K562 (cell line): Measurements from ENCODE around the gene FARP2. TPM values are rescaled to one million over a fixed set of nuclear protein-coding genes. Genes with fewer than 3 reads are reported as not detected.

Source experiments
- ADNP ChIP-seq: fragments of 200-800 bp; sonication (Bioruptor generic); IDR thresholded peaks from 2 replicates; pipeline ENCODE4 v1.6.1; 2016; ENCODE audit warnings: missing genetic modification characterization, missing compliant biosample characterization
- ARID2 ChIP-seq: fragments of 450-650 bp; IDR thresholded peaks from 2 replicates; pipeline ENCODE4 v1.6.1; 2017; ENCODE audit warnings: antibody characterized with exemption, mild to moderate bottlenecking
- BCL6 ChIP-seq: fragments of 250-450 bp; sonication (Bioruptor Pico); IDR thresholded peaks from 2 replicates; pipeline ENCODE4 v1.4.0; 2020
- CHD1 ChIP-seq: fragments of 200-600 bp; sonication (generic); IDR thresholded peaks from one replicate; pipeline ENCODE4 v1.6.1; 2012; ENCODE audit warnings: mild to moderate bottlenecking, moderate library complexity, low read length, inconsistent platforms
- CHD2 ChIP-seq: IDR thresholded peaks from 2 replicates; pipeline ENCODE4 v1.6.1; 2011; ENCODE audit warnings: low read depth, low read length
- EWSR1 ChIP-seq: fragments of 450-650 bp; IDR thresholded peaks from 2 replicates; pipeline ENCODE4 v1.6.1; 2018; ENCODE audit warnings: borderline replicate concordance, mild to moderate bottlenecking, low read depth, moderate library complexity; ENCODE audit not compliant: partially characterized antibody
- FOXA1 ChIP-seq: fragments of 450-650 bp; IDR thresholded peaks from 2 replicates; pipeline ENCODE4 v1.6.1; 2016; ENCODE audit warnings: mild to moderate bottlenecking, borderline replicate concordance
- FUS ChIP-seq: fragments of 200-400 bp; formaldehyde crosslinking; optimal IDR thresholded peaks from 2 replicates; pipeline ENCODE3; 2017; ENCODE audit warnings: low read depth, low read length
- MCM2 ChIP-seq: fragments of 450-650 bp; IDR thresholded peaks from 2 replicates; pipeline ENCODE4 v1.6.1; 2017; ENCODE audit warnings: low read depth, mild to moderate bottlenecking
- NCOA2 ChIP-seq, 2 experiments: fragments of 450-650 bp; IDR thresholded peaks; 2 replicates each; pipeline ENCODE4 v1.6.1; 2018; ENCODE audit warnings: mild to moderate bottlenecking in 2 of 2, moderate library complexity in 1 of 2; ENCODE audit not compliant: partially characterized antibody in 2 of 2
- NONO ChIP-seq, 2 experiments: fragments of 200-400 bp in 1 of 2; fragments of 450-650 bp in 1 of 2; formaldehyde crosslinking in 1 of 2; IDR thresholded peaks; 2 replicates each; pipeline ENCODE4 v1.6.1; 2017; ENCODE audit warnings: low read depth in 2 of 2, mild to moderate bottlenecking in 2 of 2, moderate library complexity in 2 of 2, low read length in 1 of 2
- POLR2AphosphoS5 ChIP-seq: IDR thresholded peaks from 2 replicates; pipeline ENCODE4 v1.6.1; 2011; ENCODE audit warnings: mild to moderate bottlenecking, low read depth, low read length, moderate library complexity; ENCODE audit not compliant: control insufficient read depth, insufficient read depth
- ZNF224 ChIP-seq: sonication (generic); formaldehyde crosslinking; IDR thresholded peaks from 2 replicates; pipeline ENCODE4 v1.8.0; 2022; ENCODE audit warnings: mild to moderate bottlenecking, missing genetic modification reagents
- ZNF408 ChIP-seq: fragments of 250-450 bp; sonication (Bioruptor Pico); IDR thresholded peaks from 2 replicates; pipeline ENCODE4 v1.4.0; 2020; ENCODE audit warnings: low read depth, mild to moderate bottlenecking, moderate library complexity
- ZNF583 ChIP-seq: fragments of 250-450 bp; sonication (Bioruptor Pico); IDR thresholded peaks from 2 replicates; pipeline ENCODE4 v1.4.0; 2020
- polyA plus RNA-seq, 8 experiments: library from polyadenylated mRNA; depleted of rRNA in 4 of 8; stranded (reverse) in 5 of 8; unstranded in 3 of 8; fragments of >200 nt; fragmentation: Nextera tagmentation in 2 of 8; fragmentation: Illumina TruSeq in 1 of 8; extraction: Ambion mirVana in 2 of 8; extraction: Trizol in 1 of 8; gene quantifications; 2 replicates each; pipeline versions ENCODE4 v1.2.1 to v1.2.3, GENCODE V29; 2011 to 2014; ENCODE audit warnings: inconsistent platforms in 1 of 8, missing spikeins in 1 of 8
- total RNA-seq, 7 experiments: library from RNA; depleted of rRNA in 6 of 7; stranded (reverse); fragments of >200 nt in 6 of 7; fragmentation: Illumina TruSeq in 2 of 7; extraction: Trizol in 2 of 7; gene quantifications; 2 replicates each; pipeline versions ENCODE4 v1.2.1 to v1.2.3, GENCODE V29; 2011 to 2021; ENCODE audit warnings: low replicate concordance in 1 of 7
- TF ChIP-seq, protein P1 (sequence below): fragments of 250-450 bp; sonication (Bioruptor Pico); IDR thresholded peaks from 2 replicates; pipeline ENCODE4 v1.4.0; 2020; ENCODE audit warnings: mild to moderate bottlenecking, moderate library complexity
- TF ChIP-seq, protein P2 (sequence below): fragments of 250-450 bp; sonication (Bioruptor Pico); IDR thresholded peaks from 2 replicates; pipeline ENCODE4 v1.5.0; 2020; ENCODE audit warnings: mild to moderate bottlenecking, borderline replicate concordance
- TF ChIP-seq, protein P3 (sequence below): fragments of 250-450 bp; sonication (Bioruptor Pico); IDR thresholded peaks from 2 replicates; pipeline ENCODE4 v1.4.0; 2020

Gene FARP2
- total and polyA plus RNA-seq, 9 of the 15 experiments (the other 6 are each of a cell fraction or from before 2014, with no cell fraction given) = 4.1 to 38.1 (median 21.1) TPM

DNA sequence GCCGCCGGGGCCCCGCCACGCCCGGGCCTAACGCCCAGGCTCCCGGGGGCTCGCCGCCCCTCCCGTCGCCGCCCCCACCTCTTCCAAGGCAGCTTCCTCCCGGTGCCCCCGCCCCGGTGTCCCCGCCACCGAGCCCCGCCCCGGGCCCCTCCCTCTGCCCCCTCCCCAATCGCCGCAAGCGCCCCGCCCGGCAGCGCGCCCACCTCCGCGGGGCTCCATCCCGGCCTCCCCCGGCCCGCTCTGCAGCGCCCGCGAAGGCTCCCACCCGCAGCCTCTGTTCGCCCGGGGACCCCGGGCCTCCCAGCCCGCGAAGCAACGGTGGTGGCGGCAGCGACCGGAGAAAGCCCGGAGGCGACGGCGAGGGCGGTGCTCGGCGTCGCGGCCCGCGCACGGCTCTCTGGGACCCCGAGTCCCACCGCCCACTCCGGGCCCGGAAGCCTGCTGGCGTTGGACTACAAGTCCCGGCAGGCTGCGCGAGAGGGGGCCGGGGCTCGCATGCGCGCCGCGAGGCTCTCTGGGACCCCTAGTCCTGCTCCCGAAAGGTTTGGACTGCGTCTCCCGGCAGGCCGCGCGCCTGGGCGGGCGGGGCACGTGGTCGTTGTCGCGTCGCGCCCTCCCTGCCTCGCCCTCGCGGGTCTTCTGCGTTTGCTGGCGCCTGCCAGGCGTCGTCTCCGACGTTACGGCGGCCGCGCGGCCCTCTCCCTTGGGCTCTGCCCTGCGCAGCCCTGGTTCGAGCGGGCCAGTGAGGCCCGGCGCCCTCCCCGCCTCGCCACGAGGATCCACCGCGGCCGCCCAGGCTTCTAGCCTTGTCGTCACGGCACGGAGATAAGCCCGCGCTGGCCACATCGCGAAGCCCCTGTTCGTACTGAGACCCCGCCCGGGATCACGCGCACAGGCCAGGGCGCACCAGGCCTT is 152.4 kb downstream of the FARP2 start, which contains the start of gene STK25 (continued):
- TF ChIP-seq, protein P1, sequence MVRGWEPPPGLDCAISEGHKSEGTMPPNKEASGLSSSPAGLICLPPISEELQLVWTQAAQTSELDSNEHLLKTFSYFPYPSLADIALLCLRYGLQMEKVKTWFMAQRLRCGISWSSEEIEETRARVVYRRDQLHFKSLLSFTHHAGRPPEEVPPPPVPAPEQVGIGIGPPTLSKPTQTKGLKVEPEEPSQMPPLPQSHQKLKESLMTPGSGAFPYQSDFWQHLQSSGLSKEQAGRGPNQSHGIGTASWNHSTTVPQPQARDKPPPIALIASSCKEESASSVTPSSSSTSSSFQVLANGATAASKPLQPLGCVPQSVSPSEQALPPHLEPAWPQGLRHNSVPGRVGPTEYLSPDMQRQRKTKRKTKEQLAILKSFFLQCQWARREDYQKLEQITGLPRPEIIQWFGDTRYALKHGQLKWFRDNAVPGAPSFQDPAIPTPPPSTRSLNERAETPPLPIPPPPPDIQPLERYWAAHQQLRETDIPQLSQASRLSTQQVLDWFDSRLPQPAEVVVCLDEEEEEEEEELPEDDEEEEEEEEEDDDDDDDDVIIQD = no peak
- TF ChIP-seq POLR2AphosphoS5 = 0 out of 2 replicates have a peak, but pooled peaks have one; percentile 5
- no peak for TF ChIP-seq FOXA1
- peak; percentile 68 for TF ChIP-seq CHD2
- TF ChIP-seq, protein P2, sequence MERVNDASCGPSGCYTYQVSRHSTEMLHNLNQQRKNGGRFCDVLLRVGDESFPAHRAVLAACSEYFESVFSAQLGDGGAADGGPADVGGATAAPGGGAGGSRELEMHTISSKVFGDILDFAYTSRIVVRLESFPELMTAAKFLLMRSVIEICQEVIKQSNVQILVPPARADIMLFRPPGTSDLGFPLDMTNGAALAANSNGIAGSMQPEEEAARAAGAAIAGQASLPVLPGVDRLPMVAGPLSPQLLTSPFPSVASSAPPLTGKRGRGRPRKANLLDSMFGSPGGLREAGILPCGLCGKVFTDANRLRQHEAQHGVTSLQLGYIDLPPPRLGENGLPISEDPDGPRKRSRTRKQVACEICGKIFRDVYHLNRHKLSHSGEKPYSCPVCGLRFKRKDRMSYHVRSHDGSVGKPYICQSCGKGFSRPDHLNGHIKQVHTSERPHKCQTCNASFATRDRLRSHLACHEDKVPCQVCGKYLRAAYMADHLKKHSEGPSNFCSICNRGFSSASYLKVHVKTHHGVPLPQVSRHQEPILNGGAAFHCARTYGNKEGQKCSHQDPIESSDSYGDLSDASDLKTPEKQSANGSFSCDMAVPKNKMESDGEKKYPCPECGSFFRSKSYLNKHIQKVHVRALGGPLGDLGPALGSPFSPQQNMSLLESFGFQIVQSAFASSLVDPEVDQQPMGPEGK (CRISPR knock-in tag) = no peak
- no peak for TF ChIP-seq MCM2
- TF ChIP-seq ZNF224 (CRISPR knock-in tag) = no peak
- TF ChIP-seq NONO (IDR thresholded peaks at IDR 0.05; ENCODE audit: low read depth in 2 of 2, low read length in 1 of 2) = peak in 1 of 2 experiments; percentile 78; a peak in 2 of 4 replicates
- no peak for TF ChIP-seq NCOA2 (IDR thresholded peaks at IDR 0.05; ENCODE audit: partially characterized antibody in 2 of 2)
- peak; percentile 76 for TF ChIP-seq FUS
- no peak for TF ChIP-seq ADNP
- TF ChIP-seq ARID2 = no peak
- TF ChIP-seq ZNF583 (CRISPR knock-in tag) = no peak
- peak; percentile 39 for TF ChIP-seq CHD1
- TF ChIP-seq, protein P3, sequence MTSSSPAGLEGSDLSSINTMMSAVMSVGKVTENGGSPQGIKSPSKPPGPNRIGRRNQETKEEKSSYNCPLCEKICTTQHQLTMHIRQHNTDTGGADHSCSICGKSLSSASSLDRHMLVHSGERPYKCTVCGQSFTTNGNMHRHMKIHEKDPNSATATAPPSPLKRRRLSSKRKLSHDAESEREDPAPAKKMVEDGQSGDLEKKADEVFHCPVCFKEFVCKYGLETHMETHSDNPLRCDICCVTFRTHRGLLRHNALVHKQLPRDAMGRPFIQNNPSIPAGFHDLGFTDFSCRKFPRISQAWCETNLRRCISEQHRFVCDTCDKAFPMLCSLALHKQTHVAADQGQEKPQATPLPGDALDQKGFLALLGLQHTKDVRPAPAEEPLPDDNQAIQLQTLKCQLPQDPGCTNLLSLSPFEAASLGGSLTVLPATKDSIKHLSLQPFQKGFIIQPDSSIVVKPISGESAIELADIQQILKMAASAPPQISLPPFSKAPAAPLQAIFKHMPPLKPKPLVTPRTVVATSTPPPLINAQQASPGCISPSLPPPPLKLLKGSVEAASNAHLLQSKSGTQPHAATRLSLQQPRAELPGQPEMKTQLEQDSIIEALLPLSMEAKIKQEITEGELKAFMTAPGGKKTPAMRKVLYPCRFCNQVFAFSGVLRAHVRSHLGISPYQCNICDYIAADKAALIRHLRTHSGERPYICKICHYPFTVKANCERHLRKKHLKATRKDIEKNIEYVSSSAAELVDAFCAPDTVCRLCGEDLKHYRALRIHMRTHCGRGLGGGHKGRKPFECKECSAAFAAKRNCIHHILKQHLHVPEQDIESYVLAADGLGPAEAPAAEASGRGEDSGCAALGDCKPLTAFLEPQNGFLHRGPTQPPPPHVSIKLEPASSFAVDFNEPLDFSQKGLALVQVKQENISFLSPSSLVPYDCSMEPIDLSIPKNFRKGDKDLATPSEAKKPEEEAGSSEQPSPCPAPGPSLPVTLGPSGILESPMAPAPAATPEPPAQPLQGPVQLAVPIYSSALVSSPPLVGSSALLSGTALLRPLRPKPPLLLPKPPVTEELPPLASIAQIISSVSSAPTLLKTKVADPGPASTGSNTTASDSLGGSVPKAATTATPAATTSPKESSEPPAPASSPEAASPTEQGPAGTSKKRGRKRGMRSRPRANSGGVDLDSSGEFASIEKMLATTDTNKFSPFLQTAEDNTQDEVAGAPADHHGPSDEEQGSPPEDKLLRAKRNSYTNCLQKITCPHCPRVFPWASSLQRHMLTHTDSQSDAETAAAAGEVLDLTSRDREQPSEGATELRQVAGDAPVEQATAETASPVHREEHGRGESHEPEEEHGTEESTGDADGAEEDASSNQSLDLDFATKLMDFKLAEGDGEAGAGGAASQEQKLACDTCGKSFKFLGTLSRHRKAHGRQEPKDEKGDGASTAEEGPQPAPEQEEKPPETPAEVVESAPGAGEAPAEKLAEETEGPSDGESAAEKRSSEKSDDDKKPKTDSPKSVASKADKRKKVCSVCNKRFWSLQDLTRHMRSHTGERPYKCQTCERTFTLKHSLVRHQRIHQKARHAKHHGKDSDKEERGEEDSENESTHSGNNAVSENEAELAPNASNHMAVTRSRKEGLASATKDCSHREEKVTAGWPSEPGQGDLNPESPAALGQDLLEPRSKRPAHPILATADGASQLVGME (CRISPR knock-in tag) = 0 out of 2 replicates have a peak, but pooled peaks have one; percentile 29
- TF ChIP-seq ZNF408 (CRISPR knock-in tag) = no peak
- TF ChIP-seq BCL6 (CRISPR knock-in tag) = no peak
- TF ChIP-seq EWSR1 = no peak
